Panc1 (cell line): Measurements from ENCODE around the gene TOR1AIP2.
A peak's percentile ranks its signal among the peaks of the same experiment; 100 is the strongest.

Source experiments
- CTCF ChIP-seq: fragments of 450-650 bp; IDR thresholded peaks from 2 replicates; pipeline ENCODE4 v1.5.1; 2017; ENCODE audit warnings: mild to moderate bottlenecking
- TCF7L2 ChIP-seq: IDR thresholded peaks from 2 replicates; pipeline ENCODE4 v1.6.1; 2011; ENCODE audit warnings: mild to moderate bottlenecking, low read depth, low read length, inconsistent platforms

- no peak for TF ChIP-seq CTCF
- peak; percentile 14; the same call in 1 of the 2 replicates for TF ChIP-seq TCF7L2
Observed at GRCh38 chr1:179882253-179883039, 4.8 kb upstream of the TOR1AIP2 start, which contains the start of gene TOR1AIP1.
